Nephron (organoid): ENCODE data around the gene NDST1.
A peak's percentile ranks its signal among the peaks of the same experiment; 100 is the strongest.

Experiments used
- H3K27ac Mint-ChIP-seq, 3 experiments: 2 replicates each; pipeline ENCODE4 v1.8.0; 2020; ENCODE audit warnings: mixed read lengths in 3 of 3, mild to moderate bottlenecking in 2 of 3, moderate library complexity in 1 of 3
- H3K27me3 Mint-ChIP-seq: 2 replicates; pipeline ENCODE4 v1.8.0; 2021; ENCODE audit warnings: low read depth, mild to moderate bottlenecking, moderate library complexity, mixed read lengths
- H3K36me3 Mint-ChIP-seq: 2 replicates; pipeline ENCODE4 v1.8.0; 2020; ENCODE audit warnings: low read depth, mixed read lengths
- H3K4me1 Mint-ChIP-seq: 2 replicates; pipeline ENCODE4 v1.8.0; 2020; ENCODE audit warnings: mixed read lengths
- H3K4me3 Mint-ChIP-seq, 3 experiments: 2 replicates each; pipeline ENCODE4 v1.8.0; 2020; ENCODE audit warnings: mild to moderate bottlenecking in 3 of 3, mixed read lengths in 3 of 3, moderate library complexity in 2 of 3
- H3K9me3 Mint-ChIP-seq: 2 replicates; pipeline ENCODE4 v1.8.0; 2020; ENCODE audit warnings: mixed read lengths
- TF ChIP-seq, protein P1 (sequence below), 3 experiments: fragments of 200-600 bp; sonication (generic); IDR thresholded peaks; one replicate each; pipeline ENCODE4 v1.5.0; 2021; ENCODE audit warnings: antibody characterized with exemption in 3 of 3; ENCODE audit not compliant: unreplicated experiment in 3 of 3

The NDST1 gene

DNA sequence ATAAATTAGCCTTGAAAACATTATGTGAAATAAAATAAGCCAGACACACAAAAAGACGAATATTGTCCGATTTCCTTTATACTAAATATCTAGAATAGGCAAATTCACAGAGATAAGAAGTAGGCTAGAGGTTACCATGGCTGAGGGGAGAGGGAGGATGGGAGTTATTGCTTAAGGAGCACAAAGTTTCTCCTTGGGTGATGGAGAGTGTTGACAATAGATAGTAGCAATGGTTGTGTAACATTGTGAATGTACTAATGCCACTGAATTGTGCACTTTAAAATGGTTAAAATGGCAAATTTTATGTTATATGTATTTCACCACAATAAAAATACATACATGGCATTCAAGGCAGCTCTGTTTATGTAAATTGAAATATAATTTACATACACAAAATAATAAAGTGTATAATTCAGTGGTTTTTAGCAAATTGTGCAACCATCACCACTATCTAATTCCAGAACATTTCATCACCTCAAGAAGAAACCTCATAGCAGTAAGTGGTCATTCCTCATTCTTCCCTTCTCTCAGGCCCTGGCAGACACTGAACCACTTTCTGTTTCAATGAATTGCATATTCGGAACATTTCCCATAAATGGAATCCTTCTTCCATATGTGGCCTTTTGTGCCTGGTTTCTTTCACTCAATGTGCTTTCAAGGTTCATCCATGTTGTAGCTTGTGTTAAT is 59.2 kb downstream of the NDST1 start:
- peak overlapping the region; percentile 53 to 70 (median 54) for H3K27ac Mint-ChIP-seq
- H3K4me3 Mint-ChIP-seq: no peak overlapping the region
- peaks cover 4% of the 10 kb centered on the region for H3K36me3 Mint-ChIP-seq
- H3K4me1 Mint-ChIP-seq: peaks cover 20% of the 10 kb centered on the region
- no peaks in the 10 kb centered on the region for H3K27me3 Mint-ChIP-seq
- TF ChIP-seq, protein P1, sequence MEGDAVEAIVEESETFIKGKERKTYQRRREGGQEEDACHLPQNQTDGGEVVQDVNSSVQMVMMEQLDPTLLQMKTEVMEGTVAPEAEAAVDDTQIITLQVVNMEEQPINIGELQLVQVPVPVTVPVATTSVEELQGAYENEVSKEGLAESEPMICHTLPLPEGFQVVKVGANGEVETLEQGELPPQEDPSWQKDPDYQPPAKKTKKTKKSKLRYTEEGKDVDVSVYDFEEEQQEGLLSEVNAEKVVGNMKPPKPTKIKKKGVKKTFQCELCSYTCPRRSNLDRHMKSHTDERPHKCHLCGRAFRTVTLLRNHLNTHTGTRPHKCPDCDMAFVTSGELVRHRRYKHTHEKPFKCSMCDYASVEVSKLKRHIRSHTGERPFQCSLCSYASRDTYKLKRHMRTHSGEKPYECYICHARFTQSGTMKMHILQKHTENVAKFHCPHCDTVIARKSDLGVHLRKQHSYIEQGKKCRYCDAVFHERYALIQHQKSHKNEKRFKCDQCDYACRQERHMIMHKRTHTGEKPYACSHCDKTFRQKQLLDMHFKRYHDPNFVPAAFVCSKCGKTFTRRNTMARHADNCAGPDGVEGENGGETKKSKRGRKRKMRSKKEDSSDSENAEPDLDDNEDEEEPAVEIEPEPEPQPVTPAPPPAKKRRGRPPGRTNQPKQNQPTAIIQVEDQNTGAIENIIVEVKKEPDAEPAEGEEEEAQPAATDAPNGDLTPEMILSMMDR (IDR thresholded peaks at IDR 0.05; ENCODE audit: unreplicated experiment in 3 of 3): no peak
- H3K9me3 Mint-ChIP-seq: peaks cover 4% of the 10 kb centered on the region

DNA sequence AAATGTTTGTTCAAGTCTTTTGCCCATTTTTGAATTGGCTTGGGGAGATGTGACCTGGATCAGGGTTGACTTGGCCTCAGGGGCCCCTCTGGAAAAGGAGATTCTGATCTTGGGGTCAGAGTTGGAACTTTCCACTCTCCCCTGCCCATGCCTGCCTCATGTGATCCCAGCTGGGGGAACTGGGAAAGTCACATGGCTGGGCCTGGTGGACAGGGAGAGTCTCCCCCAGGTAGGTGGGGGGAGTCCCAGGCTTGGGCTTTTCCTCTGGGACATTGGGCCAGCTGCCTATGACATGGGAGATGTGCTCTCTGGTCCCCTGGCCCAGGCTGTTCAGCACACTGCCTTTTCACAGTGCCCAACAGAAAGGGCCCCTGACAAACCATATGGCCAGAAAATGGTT is 60.7 kb downstream of the NDST1 start:
- no peaks in the 10 kb centered on the region for H3K27me3 Mint-ChIP-seq
- H3K27ac Mint-ChIP-seq: no peak overlapping the region
- no peaks in the 10 kb centered on the region for H3K9me3 Mint-ChIP-seq
- H3K4me3 Mint-ChIP-seq: no peak overlapping the region
- H3K4me1 Mint-ChIP-seq: peaks cover 27% of the 10 kb centered on the region
- no peaks in the 10 kb centered on the region for H3K36me3 Mint-ChIP-seq
- TF ChIP-seq, protein P1 (IDR thresholded peaks at IDR 0.05; ENCODE audit: unreplicated experiment in 3 of 3): no peak

DNA sequence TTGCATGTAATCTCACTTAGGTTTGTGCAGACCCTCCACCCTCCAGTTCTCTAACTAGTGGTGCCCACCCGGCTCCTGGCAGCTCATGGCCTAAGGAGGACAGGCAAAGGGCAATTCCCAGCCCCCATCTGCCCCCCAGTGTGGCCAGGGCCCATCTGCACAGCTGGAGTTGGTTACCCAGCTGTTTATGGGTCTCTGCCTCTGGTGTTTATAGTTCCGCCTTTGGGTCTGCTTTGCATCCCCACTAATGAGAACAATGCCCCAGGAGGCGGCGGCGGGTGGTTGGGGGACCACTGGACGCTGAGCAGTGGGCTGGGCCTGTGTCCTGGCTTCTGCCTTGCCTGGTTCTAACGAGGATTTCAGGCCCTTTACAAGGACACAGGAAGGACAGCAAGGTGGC is 62.4 kb downstream of the NDST1 start:
- Mint-ChIP-seq H3K4me1 (peaks cover 28% of the 10 kb centered on the region), H3K36me3 (no peaks in the 10 kb centered on the region), H3K9me3 (no peaks in the 10 kb centered on the region), H3K27me3 (no peaks in the 10 kb centered on the region), H3K27ac (peak overlapping the region; percentile 28 to 86 (median 68)), H3K4me3 (no peak overlapping the region)
- TF ChIP-seq, protein P1 (IDR thresholded peaks at IDR 0.05; ENCODE audit: unreplicated experiment in 3 of 3): no peak

DNA sequence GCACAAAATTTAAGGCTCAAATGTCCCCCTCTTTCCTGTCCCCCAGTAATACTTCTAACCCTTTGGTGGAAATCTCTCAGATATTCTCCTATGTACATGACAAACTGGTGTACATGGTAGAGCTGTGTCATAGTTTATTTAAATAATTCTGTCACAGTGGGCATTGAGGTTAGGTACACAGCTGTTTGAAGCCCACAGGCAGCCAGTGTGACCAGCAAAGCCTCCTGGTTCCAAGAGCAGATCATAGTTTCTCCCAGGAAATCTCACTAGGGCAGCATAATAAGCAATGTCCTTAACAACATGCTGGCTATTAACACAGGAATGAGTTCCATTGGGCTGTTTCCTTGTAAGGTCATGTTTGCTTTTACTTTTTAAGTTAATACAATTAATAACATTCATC is 63.9 kb downstream of the NDST1 start:
- Mint-ChIP-seq H3K36me3 (no peaks in the 10 kb centered on the region), H3K4me1 (peaks cover 28% of the 10 kb centered on the region), H3K27me3 (peaks cover 6% of the 10 kb centered on the region), H3K4me3 (no peak overlapping the region), H3K9me3 (no peaks in the 10 kb centered on the region), H3K27ac (peak overlapping the region; percentile 45 to 80 (median 67))
- TF ChIP-seq, protein P1 (IDR thresholded peaks at IDR 0.05; ENCODE audit: unreplicated experiment in 3 of 3): no peak

DNA sequence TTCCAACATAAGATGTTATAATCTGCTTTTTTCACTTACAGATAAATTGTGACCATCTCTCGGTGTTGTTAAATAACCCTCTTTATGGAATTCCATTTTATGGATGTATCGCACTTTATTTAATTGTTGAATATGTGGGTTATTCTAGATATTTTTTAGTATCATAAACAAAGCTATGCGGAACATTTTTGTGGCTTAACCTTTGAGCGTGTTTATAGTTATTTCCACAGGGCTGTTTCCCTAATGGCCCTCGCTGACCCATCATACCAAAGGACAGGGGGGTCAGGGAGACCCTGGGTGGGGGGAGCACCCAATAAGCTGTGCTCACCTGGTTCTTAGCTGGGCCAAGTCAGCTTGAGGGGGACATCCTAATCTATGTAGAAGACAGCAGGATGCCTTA is 65.3 kb downstream of the NDST1 start:
- H3K9me3 Mint-ChIP-seq: no peaks in the 10 kb centered on the region
- no peak overlapping the region for H3K4me3 Mint-ChIP-seq
- peaks cover 6% of the 10 kb centered on the region for H3K27me3 Mint-ChIP-seq
- H3K36me3 Mint-ChIP-seq: no peaks in the 10 kb centered on the region
- TF ChIP-seq, protein P1 (IDR thresholded peaks at IDR 0.05; ENCODE audit: unreplicated experiment in 3 of 3): no peak
- peaks cover 36% of the 10 kb centered on the region for H3K4me1 Mint-ChIP-seq
- H3K27ac Mint-ChIP-seq: peak overlapping the region; percentile 78 to 95 (median 94)
